Effector memory CD8-positive, alpha-beta T cell (primary cell): ENCODE data around the gene PKD2.

Experiments used
- ATAC-seq: fragments of 150-1000 bp; cut with Tn5 transposase; replicated peaks from 2 replicates; pipeline ENCODE4 v1.10.0; 2021; ENCODE audit warnings: mild to moderate bottlenecking, moderate library complexity
- DNase-seq, 3 experiments: peaks; one replicate each; pipeline ENCODE4 v3.0.0; 2021
- H3K27ac Mint-ChIP-seq, 2 donors: one replicate each; pipeline ENCODE4 v1.8.0; 2022; ENCODE audit warnings: mild to moderate bottlenecking in 2 of 2, mixed read lengths in 2 of 2, moderate library complexity in 2 of 2
- H3K27me3 Mint-ChIP-seq, 2 donors: one replicate each; pipeline ENCODE4 v1.8.0; 2022; ENCODE audit warnings: mixed read lengths in 2 of 2
- H3K36me3 Mint-ChIP-seq: one replicate; pipeline ENCODE4 v1.8.0; 2022; ENCODE audit warnings: mild to moderate bottlenecking, moderate library complexity, mixed read lengths; ENCODE audit not compliant: insufficient read depth
- H3K4me1 Mint-ChIP-seq, 2 donors: one replicate each; pipeline ENCODE4 v1.8.0; 2022; ENCODE audit warnings: low read depth in 2 of 2, mixed read lengths in 2 of 2
- H3K4me3 Mint-ChIP-seq, 2 donors: one replicate each; pipeline ENCODE4 v1.8.0; 2022; ENCODE audit warnings: mild to moderate bottlenecking in 2 of 2, mixed read lengths in 2 of 2, moderate library complexity in 2 of 2
- H3K9me3 Mint-ChIP-seq, 2 donors: one replicate each; pipeline ENCODE4 v1.8.0; 2022; ENCODE audit warnings: mixed read lengths in 2 of 2

Gene PKD2

GRCh38 chr4:88077911-88078524 is 70.6 kb downstream of the PKD2 start:
- ATAC-seq = no peak
- no peak for DNase-seq
- Mint-ChIP-seq H3K27me3 (no peaks in the 10 kb centered on the region), H3K4me1 (no peaks in the 10 kb centered on the region), H3K4me3 (no peak overlapping the region), H3K9me3 (no peaks in the 10 kb centered on the region), H3K36me3 (peaks cover 20% of the 10 kb centered on the region), H3K27ac (no peak overlapping the region)

- Mint-ChIP-seq H3K27ac (no peak overlapping the region), H3K27me3 (no peaks in the 10 kb centered on the region), H3K4me1 (no peaks in the 10 kb centered on the region), H3K4me3 (no peak overlapping the region), H3K36me3 (peaks cover 15% of the 10 kb centered on the region), H3K9me3 (no peaks in the 10 kb centered on the region)
- no peak for ATAC-seq
- no peak for DNase-seq
Observed at GRCh38 chr4:88078579-88078978, 71.1 kb downstream of the PKD2 start.

- no peaks in the 10 kb centered on the region for H3K4me1 Mint-ChIP-seq
- no peaks in the 10 kb centered on the region for H3K27me3 Mint-ChIP-seq
- no peak for ATAC-seq
- DNase-seq = no peak
- no peak overlapping the region for H3K4me3 Mint-ChIP-seq
- H3K36me3 Mint-ChIP-seq = peaks cover 5% of the 10 kb centered on the region
- H3K27ac Mint-ChIP-seq = no peak overlapping the region
- no peaks in the 10 kb centered on the region for H3K9me3 Mint-ChIP-seq
Observed at GRCh38 chr4:88080626-88081025, 73.2 kb downstream of the PKD2 start.

GRCh38 chr4:88087004-88087403 is 79.6 kb downstream of the PKD2 start:
- ATAC-seq = no peak
- peaks cover 3% of the 10 kb centered on the region for H3K36me3 Mint-ChIP-seq
- H3K27ac Mint-ChIP-seq = no peak overlapping the region
- H3K27me3 Mint-ChIP-seq = peaks cover 0 to 9% of the 10 kb centered on the region in 2 donors
- H3K9me3 Mint-ChIP-seq = no peaks in the 10 kb centered on the region
- H3K4me3 Mint-ChIP-seq = no peak overlapping the region
- no peaks in the 10 kb centered on the region for H3K4me1 Mint-ChIP-seq
- no peak for DNase-seq

- H3K27me3 Mint-ChIP-seq = peaks cover 0 to 9% of the 10 kb centered on the region in 2 donors
- no peaks in the 10 kb centered on the region for H3K4me1 Mint-ChIP-seq
- H3K9me3 Mint-ChIP-seq = no peaks in the 10 kb centered on the region
- DNase-seq (no peak), ATAC-seq (no peak)
- no peak overlapping the region for H3K4me3 Mint-ChIP-seq
- peaks cover 3% of the 10 kb centered on the region for H3K36me3 Mint-ChIP-seq
- H3K27ac Mint-ChIP-seq = no peak overlapping the region
Observed at GRCh38 chr4:88090898-88091297, 83.5 kb downstream of the PKD2 start.

GRCh38 chr4:88091378-88091777 is 83.9 kb downstream of the PKD2 start:
- ATAC-seq (no peak), DNase-seq (no peak)
- H3K36me3 Mint-ChIP-seq = peaks cover 3% of the 10 kb centered on the region
- no peaks in the 10 kb centered on the region for H3K9me3 Mint-ChIP-seq
- peaks cover 0 to 6% of the 10 kb centered on the region in 2 donors for H3K27me3 Mint-ChIP-seq
- no peak overlapping the region for H3K4me3 Mint-ChIP-seq
- no peaks in the 10 kb centered on the region for H3K4me1 Mint-ChIP-seq
- H3K27ac Mint-ChIP-seq = no peak overlapping the region

- DNase-seq (no peak), ATAC-seq (no peak)
- Mint-ChIP-seq H3K4me1 (no peaks in the 10 kb centered on the region), H3K27me3 (no peaks in the 10 kb centered on the region), H3K9me3 (no peaks in the 10 kb centered on the region), H3K27ac (no peak overlapping the region), H3K36me3 (peaks cover 3% of the 10 kb centered on the region), H3K4me3 (no peak overlapping the region)
Observed at GRCh38 chr4:88093874-88094273, 86.4 kb downstream of the PKD2 start.

GRCh38 chr4:88097301-88097700 is 89.9 kb downstream of the PKD2 start:
- H3K4me3 Mint-ChIP-seq = no peak overlapping the region
- H3K27ac Mint-ChIP-seq = no peak overlapping the region
- H3K36me3 Mint-ChIP-seq = no peaks in the 10 kb centered on the region
- no peaks in the 10 kb centered on the region for H3K9me3 Mint-ChIP-seq
- no peak for DNase-seq
- no peak for ATAC-seq
- H3K27me3 Mint-ChIP-seq = peaks cover 0 to 7% of the 10 kb centered on the region in 2 donors
- no peaks in the 10 kb centered on the region for H3K4me1 Mint-ChIP-seq

- no peak for DNase-seq
- no peaks in the 10 kb centered on the region for H3K4me1 Mint-ChIP-seq
Observed at GRCh38 chr4:88097781-88098180, 90.3 kb downstream of the PKD2 start.

GRCh38 chr4:88098993-88099752 is 91.7 kb downstream of the PKD2 start:
- no peak for ATAC-seq

More at GRCh38 chr4:88097781-88098180, 90.3 kb downstream of the PKD2 start:
- Mint-ChIP-seq H3K4me3 (no peak overlapping the region), H3K27me3 (peaks cover 0 to 7% of the 10 kb centered on the region in 2 donors), H3K9me3 (no peaks in the 10 kb centered on the region), H3K27ac (no peak overlapping the region), H3K36me3 (no peaks in the 10 kb centered on the region)
- ATAC-seq = no peak

GRCh38 chr4:88101165-88101564 is 93.7 kb downstream of the PKD2 start:
- no peaks in the 10 kb centered on the region for H3K36me3 Mint-ChIP-seq
- H3K4me1 Mint-ChIP-seq = no peaks in the 10 kb centered on the region
- H3K27ac Mint-ChIP-seq = no peak overlapping the region
- DNase-seq (no peak), ATAC-seq (no peak)
- H3K27me3 Mint-ChIP-seq = peaks cover 0 to 14% of the 10 kb centered on the region in 2 donors
- H3K9me3 Mint-ChIP-seq = no peaks in the 10 kb centered on the region
- H3K4me3 Mint-ChIP-seq = no peak overlapping the region

More at GRCh38 chr4:88098993-88099752, 91.7 kb downstream of the PKD2 start:
- H3K4me1 Mint-ChIP-seq = no peaks in the 10 kb centered on the region
- H3K36me3 Mint-ChIP-seq = no peaks in the 10 kb centered on the region
- no peak overlapping the region for H3K4me3 Mint-ChIP-seq
- no peak overlapping the region for H3K27ac Mint-ChIP-seq
- no peaks in the 10 kb centered on the region for H3K9me3 Mint-ChIP-seq
- peaks cover 0 to 14% of the 10 kb centered on the region in 2 donors for H3K27me3 Mint-ChIP-seq
- DNase-seq = no peak

GRCh38 chr4:88102026-88102425 is 94.6 kb downstream of the PKD2 start:
- no peak for ATAC-seq
- H3K36me3 Mint-ChIP-seq = no peaks in the 10 kb centered on the region

GRCh38 chr4:88104902-88105610 is 97.6 kb downstream of the PKD2 start:
- Mint-ChIP-seq H3K4me1 (no peaks in the 10 kb centered on the region), H3K36me3 (no peaks in the 10 kb centered on the region), H3K27ac (no peak overlapping the region), H3K9me3 (no peaks in the 10 kb centered on the region), H3K4me3 (no peak overlapping the region), H3K27me3 (peaks cover 0 to 14% of the 10 kb centered on the region in 2 donors)
- DNase-seq = no peak
- no peak for ATAC-seq

More at GRCh38 chr4:88102026-88102425, 94.6 kb downstream of the PKD2 start:
- H3K4me3 Mint-ChIP-seq = no peak overlapping the region
- DNase-seq = no peak
- H3K9me3 Mint-ChIP-seq = no peaks in the 10 kb centered on the region
- H3K27ac Mint-ChIP-seq = no peak overlapping the region
- peaks cover 0 to 14% of the 10 kb centered on the region in 2 donors for H3K27me3 Mint-ChIP-seq
- no peaks in the 10 kb centered on the region for H3K4me1 Mint-ChIP-seq

GRCh38 chr4:88106205-88106604 is 98.8 kb downstream of the PKD2 start:
- Mint-ChIP-seq H3K4me1 (no peaks in the 10 kb centered on the region), H3K27me3 (peaks cover 0 to 11% of the 10 kb centered on the region in 2 donors), H3K27ac (no peak overlapping the region), H3K36me3 (no peaks in the 10 kb centered on the region), H3K4me3 (no peak overlapping the region), H3K9me3 (no peaks in the 10 kb centered on the region)
- DNase-seq = no peak
- no peak for ATAC-seq
